Mesenchymal stem cell (in vitro differentiated cells and primary cell): ENCODE measurements around the gene RAB37.

Experiments used
- DNase-seq: peaks from one replicate; pipeline ENCODE4 v3.0.0-alpha.2; 2013
- H2AFZ ChIP-seq: one replicate; pipeline ENCODE4 v1.6.1; 2013; ENCODE audit warnings: low read depth, mild to moderate bottlenecking, control low read depth, inconsistent platforms, low read length, moderate library complexity
- H2AK5ac ChIP-seq: 2 replicates; pipeline ENCODE4 v1.6.1; 2013; ENCODE audit warnings: low read length, moderate library complexity, mild to moderate bottlenecking, inconsistent platforms; ENCODE audit not compliant: severe bottlenecking
- H2BK120ac ChIP-seq: one replicate; pipeline ENCODE4 v1.6.1; 2013; ENCODE audit warnings: low read depth, mild to moderate bottlenecking, inconsistent platforms, low read length, moderate library complexity
- H2BK12ac ChIP-seq, 2 experiments: one replicate each; pipeline ENCODE4 v1.6.1; 2013; ENCODE audit warnings: inconsistent platforms in 2 of 2, low read length in 2 of 2, mild to moderate bottlenecking in 2 of 2, moderate library complexity in 2 of 2, control low read depth in 1 of 2
- H2BK15ac ChIP-seq: one replicate; pipeline ENCODE4 v1.6.1; 2013; ENCODE audit warnings: mild to moderate bottlenecking, low read depth, inconsistent platforms; ENCODE audit not compliant: poor library complexity, severe bottlenecking
- H2BK5ac ChIP-seq: 2 replicates; pipeline ENCODE4 v1.6.1; 2013; ENCODE audit warnings: low read depth, mild to moderate bottlenecking, low read length, control low read depth, inconsistent platforms; ENCODE audit not compliant: poor library complexity, severe bottlenecking
- H3K14ac ChIP-seq, 2 experiments: one replicate each; pipeline ENCODE4 v1.6.1; 2013; ENCODE audit warnings: inconsistent platforms in 2 of 2, low read length in 2 of 2, control low read depth in 1 of 2, mild to moderate bottlenecking in 1 of 2, moderate library complexity in 1 of 2
- H3K18ac ChIP-seq, 2 experiments: one replicate each; pipeline ENCODE4 v1.6.1; 2013; ENCODE audit warnings: inconsistent platforms in 2 of 2, low read length in 2 of 2, control low read depth in 1 of 2, low read depth in 1 of 2, mild to moderate bottlenecking in 1 of 2
- H3K23ac ChIP-seq, 2 experiments: one replicate each; pipeline ENCODE4 v1.6.1; 2013; ENCODE audit warnings: inconsistent platforms in 2 of 2, low read length in 2 of 2, mild to moderate bottlenecking in 2 of 2, moderate library complexity in 2 of 2, control low read depth in 1 of 2
- H3K27ac ChIP-seq: 2 replicates; pipeline ENCODE4 v1.5.1; 2013; ENCODE audit warnings: mild to moderate bottlenecking, moderate library complexity, low read length, control low read depth, inconsistent platforms; ENCODE audit not compliant: poor library complexity, severe bottlenecking
- H3K27me3 ChIP-seq, 2 experiments: 2 replicates each; pipeline versions ENCODE4 v1.6.1 to v1.7.0; 2013; ENCODE audit warnings: low read length in 2 of 2, mild to moderate bottlenecking in 2 of 2, moderate library complexity in 2 of 2, control low read depth in 1 of 2, inconsistent platforms in 1 of 2; ENCODE audit not compliant: control insufficient read depth in 1 of 2, insufficient read depth in 1 of 2
- H3K36me3 ChIP-seq, 2 experiments: 2 replicates each; pipeline versions ENCODE4 v1.6.1 to v1.7.0; 2013; ENCODE audit warnings: low read length in 2 of 2, control low read depth in 1 of 2, inconsistent platforms in 1 of 2, low read depth in 1 of 2, mild to moderate bottlenecking in 1 of 2; ENCODE audit not compliant: insufficient read depth in 2 of 2, control insufficient read depth in 1 of 2
- H3K4ac ChIP-seq, 2 experiments: one replicate each; pipeline ENCODE4 v1.6.1; 2013; ENCODE audit warnings: inconsistent platforms in 2 of 2, low read length in 2 of 2, mild to moderate bottlenecking in 2 of 2, moderate library complexity in 2 of 2, control low read depth in 1 of 2, low read depth in 1 of 2
- H3K4me1 ChIP-seq: 2 replicates; pipeline ENCODE4 v1.6.1; 2013; ENCODE audit warnings: low read depth, low read length, control low read depth; ENCODE audit not compliant: control insufficient read depth, insufficient read depth
- H3K4me2 ChIP-seq: 2 replicates; pipeline ENCODE4 v1.6.1; 2013; ENCODE audit warnings: low read length, mild to moderate bottlenecking, inconsistent platforms; ENCODE audit not compliant: poor library complexity, severe bottlenecking
- H3K4me3 ChIP-seq, 2 experiments: 2 replicates each; pipeline versions ENCODE4 v1.5.1 to v1.7.0; 2013; ENCODE audit warnings: low read length in 2 of 2, mild to moderate bottlenecking in 2 of 2, control low read depth in 1 of 2, low read depth in 1 of 2; ENCODE audit not compliant: insufficient read depth in 1 of 2
- H3K79me1 ChIP-seq: replicated peaks from 2 replicates; pipeline ENCODE4 v1.6.1; 2013; ENCODE audit warnings: mild to moderate bottlenecking, control low read depth, low read length, inconsistent platforms; ENCODE audit not compliant: poor library complexity, severe bottlenecking
- H3K9ac ChIP-seq: 2 replicates; pipeline ENCODE4 v1.7.0; 2013; ENCODE audit warnings: mild to moderate bottlenecking, low read length, moderate library complexity
- H3K9me3 ChIP-seq: 2 replicates; pipeline ENCODE4 v1.7.0; 2013; ENCODE audit warnings: mild to moderate bottlenecking, low read length; ENCODE audit not compliant: control insufficient read depth
- H4K8ac ChIP-seq: one replicate; pipeline ENCODE4 v1.6.1; 2013; ENCODE audit warnings: inconsistent platforms, mild to moderate bottlenecking, low read length, moderate library complexity
- H4K91ac ChIP-seq: one replicate; pipeline ENCODE4 v1.6.1; 2013; ENCODE audit warnings: mild to moderate bottlenecking, low read length, inconsistent platforms
- WGBS: methylation state at CpG from one replicate; pipeline ENCODE4 v1.1.7; 2013; ENCODE audit warnings: mixed read lengths; 5-methylcytosine and 5-hydroxymethylcytosine counted together

Gene RAB37

GRCh38 chr17:74769266-74769855 is 32.3 kb downstream of the RAB37 start:
- no peak overlapping the region for H3K18ac ChIP-seq
- H3K4me2 ChIP-seq = no peak overlapping the region
- H4K91ac ChIP-seq = no peak overlapping the region
- no peak overlapping the region for H2AFZ ChIP-seq
- H3K4me3 ChIP-seq = no peak overlapping the region
- no peak overlapping the region for H2BK15ac ChIP-seq
- H2BK5ac ChIP-seq = no peak overlapping the region
- H3K9ac ChIP-seq = no peak overlapping the region
- H3K4me1 ChIP-seq = peaks cover 28% of the 10 kb centered on the region
- H3K14ac ChIP-seq = no peak overlapping the region
- H3K4ac ChIP-seq = no peak overlapping the region
- H3K23ac ChIP-seq = no peak overlapping the region
- H2AK5ac ChIP-seq = no peak overlapping the region
- no peak for DNase-seq
- no peak overlapping the region for H2BK120ac ChIP-seq
- H3K27ac ChIP-seq = no peak overlapping the region
- no peak overlapping the region for H2BK12ac ChIP-seq
- WGBS = 92% methylated on average over 6 of the region's 6 CpGs
- H3K9me3 ChIP-seq = no peaks in the 10 kb centered on the region
- peaks cover 37% of the 10 kb centered on the region for H3K79me1 ChIP-seq
- H3K27me3 ChIP-seq = no peaks in the 10 kb centered on the region
- no peak overlapping the region for H4K8ac ChIP-seq
- peaks cover 48 to 72% of the 10 kb centered on the region in 2 experiments for H3K36me3 ChIP-seq

- Histone ChIP-seq H2AK5ac (no peak overlapping the region), H3K9ac (no peak overlapping the region), H2AFZ (no peak overlapping the region), H3K4me1 (peaks cover 26% of the 10 kb centered on the region), H3K23ac (no peak overlapping the region), H3K79me1 (peaks cover 31% of the 10 kb centered on the region), H3K36me3 (peaks cover 48 to 66% of the 10 kb centered on the region in 2 experiments), H2BK15ac (no peak overlapping the region), H3K4me2 (no peak overlapping the region), H2BK12ac (no peak overlapping the region), H3K27ac (no peak overlapping the region), H3K4me3 (no peak overlapping the region), H2BK5ac (no peak overlapping the region), H3K9me3 (no peaks in the 10 kb centered on the region), H3K14ac (no peak overlapping the region), H4K91ac (no peak overlapping the region), H3K18ac (no peak overlapping the region), H4K8ac (no peak overlapping the region), H2BK120ac (no peak overlapping the region), H3K4ac (no peak overlapping the region), H3K27me3 (no peaks in the 10 kb centered on the region)
- no peak for DNase-seq
- 98% methylated on average over 3 of the region's 5 CpGs for WGBS
Observed at GRCh38 chr17:74769856-74770497, 32.9 kb downstream of the RAB37 start.

GRCh38 chr17:74770498-74771318 is 33.7 kb downstream of the RAB37 start:
- H3K23ac ChIP-seq = no peak overlapping the region
- H3K4ac ChIP-seq = no peak overlapping the region
- H2AK5ac ChIP-seq = no peak overlapping the region
- peak overlapping the region; percentile 23 for H2BK15ac ChIP-seq
- DNase-seq = peak; percentile 49
- peaks cover 31% of the 10 kb centered on the region for H3K4me1 ChIP-seq
- no peak overlapping the region for H2BK12ac ChIP-seq
- no peak overlapping the region for H2AFZ ChIP-seq
- no peak overlapping the region for H3K4me2 ChIP-seq
- H4K8ac ChIP-seq = no peak overlapping the region
- no peak overlapping the region for H3K18ac ChIP-seq
- no peak overlapping the region for H3K9ac ChIP-seq
- no peak overlapping the region for H4K91ac ChIP-seq
- no peak overlapping the region for H2BK5ac ChIP-seq
- H2BK120ac ChIP-seq = no peak overlapping the region
- H3K36me3 ChIP-seq = peaks cover 48 to 64% of the 10 kb centered on the region in 2 experiments
- H3K14ac ChIP-seq = no peak overlapping the region
- no peaks in the 10 kb centered on the region for H3K27me3 ChIP-seq
- H3K4me3 ChIP-seq = no peak overlapping the region
- H3K79me1 ChIP-seq = peaks cover 33% of the 10 kb centered on the region
- H3K9me3 ChIP-seq = no peaks in the 10 kb centered on the region
- 75% methylated on average over 16 of the region's 16 CpGs for WGBS
- no peak overlapping the region for H3K27ac ChIP-seq

GRCh38 chr17:74771319-74771914 is 34.4 kb downstream of the RAB37 start:
- peaks cover 31% of the 10 kb centered on the region for H3K4me1 ChIP-seq
- no peak overlapping the region for H3K9ac ChIP-seq
- peaks cover 30% of the 10 kb centered on the region for H3K79me1 ChIP-seq
- no peak overlapping the region for H2BK12ac ChIP-seq
- no peaks in the 10 kb centered on the region for H3K9me3 ChIP-seq
- H3K18ac ChIP-seq = no peak overlapping the region
- H3K23ac ChIP-seq = no peak overlapping the region
- no peak overlapping the region for H4K91ac ChIP-seq
- H2BK120ac ChIP-seq = no peak overlapping the region
- no peak overlapping the region for H3K4ac ChIP-seq
- H3K4me3 ChIP-seq = no peak overlapping the region
- DNase-seq = no peak
- H3K36me3 ChIP-seq = peaks cover 48 to 64% of the 10 kb centered on the region in 2 experiments
- no peak overlapping the region for H3K27ac ChIP-seq
- no peaks in the 10 kb centered on the region for H3K27me3 ChIP-seq
- no peak overlapping the region for H3K14ac ChIP-seq
- peak overlapping the region; percentile 23 for H2BK15ac ChIP-seq
- H3K4me2 ChIP-seq = no peak overlapping the region
- no peak overlapping the region for H2AFZ ChIP-seq
- 87% methylated on average over 9 of the region's 9 CpGs for WGBS
- H2AK5ac ChIP-seq = no peak overlapping the region
- H4K8ac ChIP-seq = no peak overlapping the region
- H2BK5ac ChIP-seq = no peak overlapping the region
